Stimulated activated naive CD8-positive, alpha-beta T cell treated with anti-CD3 and anti-CD28 coated beads, Interleukin-15, amount 100 ng/mL, for 72 hours (primary cell): ENCODE measurements around the gene CFAP99.
A peak's percentile ranks its signal among the peaks of the same experiment; 100 is the strongest.
"Not testable (repeated sequence)": the region's sequence is repeated elsewhere in the genome, so short reads cannot be mapped to it uniquely, and the experiment has no call there.

ENCODE experiments used
- ATAC-seq: fragments of 150-1000 bp; cut with Tn5 transposase; 2 replicates; pipeline ENCODE4 v1.10.0; 2021; ENCODE audit warnings: mild to moderate bottlenecking, moderate library complexity
- DNase-seq, 2 donors: peaks; one replicate each; pipeline ENCODE4 v3.0.0; 2021 to 2022
- H3K27ac Mint-ChIP-seq, 2 donors: one replicate each; pipeline ENCODE4 v1.8.0; 2022; ENCODE audit warnings: mild to moderate bottlenecking in 2 of 2, mixed read lengths in 2 of 2, moderate library complexity in 2 of 2
- H3K27me3 Mint-ChIP-seq: one replicate; pipeline ENCODE4 v1.8.0; 2022; ENCODE audit warnings: mixed read lengths
- H3K4me1 Mint-ChIP-seq: one replicate; pipeline ENCODE4 v1.8.0; 2022; ENCODE audit warnings: mild to moderate bottlenecking, mixed read lengths
- H3K4me3 Mint-ChIP-seq, 2 donors: one replicate each; pipeline ENCODE4 v1.8.0; 2022; ENCODE audit warnings: mild to moderate bottlenecking in 2 of 2, mixed read lengths in 2 of 2, moderate library complexity in 1 of 2
- H3K9me3 Mint-ChIP-seq, 2 donors: one replicate each; pipeline ENCODE4 v1.8.0; 2022; ENCODE audit warnings: mixed read lengths in 2 of 2

Gene CFAP99

DNA sequence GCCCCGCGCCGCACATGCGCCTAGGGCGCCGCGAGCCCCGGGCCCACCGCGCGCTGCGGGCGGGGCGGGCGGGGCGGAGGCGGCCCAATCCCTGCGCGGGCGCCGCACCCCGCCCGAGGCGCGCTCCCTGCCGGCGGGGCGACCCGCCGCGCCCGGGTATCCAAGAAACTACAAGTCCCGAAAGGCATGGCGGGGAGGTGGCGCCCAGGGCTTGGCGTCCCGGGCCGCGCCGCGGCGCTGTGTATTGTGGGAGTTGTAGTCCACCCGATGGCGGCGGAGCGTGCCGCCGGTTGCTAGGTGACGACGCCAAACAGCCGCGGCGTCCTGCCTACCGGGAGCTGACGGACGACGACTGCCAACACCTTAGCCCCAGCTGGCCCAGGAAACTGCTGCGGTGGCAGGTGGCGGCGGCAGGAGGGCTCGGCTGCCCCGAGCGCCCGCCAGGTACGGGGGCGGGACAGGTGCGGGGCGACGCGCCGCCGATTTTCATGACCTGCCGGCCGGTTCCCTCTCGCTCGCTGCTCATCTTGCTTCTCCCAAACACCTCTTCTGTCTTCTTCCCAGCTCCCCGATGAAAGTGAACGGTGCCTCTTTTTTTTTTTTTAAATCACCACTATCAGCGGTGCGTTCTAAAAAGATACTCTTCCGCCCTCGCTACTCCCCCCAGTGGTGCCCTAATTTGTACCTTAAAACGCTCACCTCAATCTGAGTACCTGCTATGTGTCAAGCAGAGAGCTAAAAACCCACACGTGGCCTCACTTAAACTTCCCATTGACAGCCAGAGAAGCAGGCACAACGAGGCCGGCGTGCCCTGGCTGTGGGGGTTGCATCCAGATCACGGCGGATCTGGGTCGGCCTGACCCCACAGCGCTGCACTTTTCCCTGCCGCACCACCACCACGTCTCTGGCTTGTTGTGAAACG is at the start of gene CFAP99:
TSS of gene CFAP99 (plus strand) at position 306 of the 922 bp plus-strand sequence.
- Mint-ChIP-seq H3K4me3 (peak within 1 kb of the TSS; percentile 92 to 93), H3K27me3 (peaks cover 79% of the 10 kb centered on the region), H3K4me1 (peaks cover 39% of the 10 kb centered on the region), H3K27ac (peak within 1 kb of the TSS; percentile 71 to 96), H3K9me3 (no peaks in the 10 kb centered on the region)
- ATAC-seq (peak; percentile 96), DNase-seq (peak; percentile 92 to 93)

DNA sequence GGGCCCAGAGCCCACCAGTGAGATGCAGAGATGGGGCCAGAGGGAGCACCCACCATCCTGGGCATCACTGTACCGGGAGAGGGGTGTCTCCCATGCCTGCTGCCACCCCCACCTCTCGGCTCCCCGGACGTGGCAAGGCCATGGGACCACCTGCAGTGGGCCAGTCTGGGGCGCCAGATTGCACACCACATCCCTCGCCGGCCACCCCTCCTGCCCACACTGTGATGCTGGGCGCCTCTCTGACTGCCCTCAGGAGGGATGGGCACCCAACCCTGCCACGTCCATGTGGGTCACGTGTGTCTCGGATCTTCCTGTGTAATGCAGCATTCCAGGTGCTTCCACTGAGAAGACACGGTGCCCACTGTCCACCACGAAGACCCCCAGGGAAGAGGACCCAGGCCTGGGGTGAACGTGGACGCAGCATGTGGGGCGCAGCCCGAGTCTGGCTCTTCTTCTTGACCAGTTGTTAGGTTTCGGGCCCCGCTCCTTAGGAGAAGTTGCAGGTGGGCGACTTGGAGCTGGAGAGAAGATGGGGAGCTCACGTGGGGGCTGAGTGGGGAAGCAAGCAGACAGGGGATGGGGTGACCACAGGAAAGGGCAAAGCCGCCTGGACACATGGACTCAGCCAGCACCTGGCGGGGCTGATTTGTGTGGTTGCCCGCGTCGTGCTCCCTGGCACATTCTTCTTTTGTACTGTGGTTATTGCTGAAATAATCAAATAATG is 48.0 kb upstream of the CFAP99 start:
- ATAC-seq, result no peak
- no peaks in the 10 kb centered on the region for H3K27me3 Mint-ChIP-seq
- no peaks in the 10 kb centered on the region for H3K4me1 Mint-ChIP-seq
- no peak for DNase-seq
- H3K27ac Mint-ChIP-seq, result no peak overlapping the region
- H3K4me3 Mint-ChIP-seq, result no peak overlapping the region
- peaks cover 5 to 6% of the 10 kb centered on the region in 2 donors for H3K9me3 Mint-ChIP-seq

DNA sequence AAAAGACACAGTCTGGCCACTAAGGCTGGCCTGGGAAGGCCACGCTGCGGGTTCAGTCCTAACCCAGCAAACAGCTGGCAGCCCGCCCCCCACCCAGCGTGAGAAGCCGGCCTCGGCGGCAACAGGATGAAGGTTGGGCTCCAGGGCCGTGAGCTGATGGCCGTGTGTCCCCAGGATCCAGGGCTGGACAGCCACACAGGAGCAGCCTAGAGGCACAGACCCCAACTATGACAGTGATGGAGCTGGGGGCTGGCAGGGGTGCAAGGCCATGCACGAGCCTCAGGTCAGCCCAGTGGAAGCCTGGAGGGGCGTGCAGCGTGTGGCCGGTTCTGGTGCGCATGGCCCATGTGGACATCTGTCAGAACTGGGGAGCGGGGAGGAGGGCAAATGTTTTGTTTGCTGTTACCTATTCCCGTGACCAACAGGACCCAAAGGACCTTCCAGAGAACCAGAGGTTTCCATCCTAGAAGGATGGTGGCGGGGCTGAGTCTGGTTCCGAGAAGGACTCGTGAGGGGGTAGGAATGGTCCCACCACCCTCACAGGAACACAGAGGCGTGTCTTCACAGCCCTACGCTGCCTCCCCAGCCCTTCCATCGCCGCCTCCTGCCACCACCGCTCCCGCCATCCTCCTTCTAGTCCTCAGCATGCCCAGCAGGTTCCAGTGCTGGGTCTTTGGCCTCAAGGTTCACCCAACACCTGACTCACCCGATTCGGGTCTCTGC is 46.8 kb upstream of the CFAP99 start:
- Mint-ChIP-seq H3K9me3 (peaks cover 5 to 6% of the 10 kb centered on the region in 2 donors), H3K4me3 (no peak overlapping the region), H3K27ac (no peak overlapping the region)

DNA sequence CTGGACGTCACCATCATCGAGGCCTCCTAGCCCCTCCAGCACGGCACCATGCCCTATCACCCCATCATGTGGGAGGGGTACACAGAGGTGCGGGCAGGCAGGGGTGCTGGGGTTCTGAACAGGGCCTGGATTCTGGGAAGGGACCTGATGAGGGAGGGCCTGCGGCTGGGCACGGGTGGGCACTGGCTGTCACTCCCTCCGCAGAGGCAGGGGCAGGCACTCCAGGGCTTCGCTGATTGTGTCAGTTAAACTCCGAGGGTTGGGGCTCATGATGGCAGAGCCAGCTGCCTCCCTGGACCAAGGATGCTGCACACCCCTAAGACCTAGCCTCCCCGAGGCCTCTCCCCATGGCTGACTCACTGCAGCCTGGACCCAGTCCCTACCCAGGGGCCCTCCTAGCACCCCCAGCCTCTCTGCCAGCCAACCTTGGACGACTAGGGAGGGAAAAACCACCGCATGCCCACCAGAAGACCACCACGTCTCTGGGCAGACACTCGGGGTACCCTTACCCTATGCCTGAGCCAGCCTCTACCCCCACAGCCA is 46.2 kb upstream of the CFAP99 start:
- no peak overlapping the region for H3K4me3 Mint-ChIP-seq
- DNase-seq (no peak), ATAC-seq (peak; percentile 39)
- H3K27me3 Mint-ChIP-seq, result no peaks in the 10 kb centered on the region
- H3K27ac Mint-ChIP-seq, result no peak overlapping the region
- H3K4me1 Mint-ChIP-seq, result no peaks in the 10 kb centered on the region
- H3K9me3 Mint-ChIP-seq, result peaks cover 5 to 6% of the 10 kb centered on the region in 2 donors

More for the DNA sequence above, 46.8 kb upstream of the CFAP99 start:
- ATAC-seq, result no peak
- Mint-ChIP-seq H3K27me3 (no peaks in the 10 kb centered on the region), H3K4me1 (no peaks in the 10 kb centered on the region)
- DNase-seq, result no peak

DNA sequence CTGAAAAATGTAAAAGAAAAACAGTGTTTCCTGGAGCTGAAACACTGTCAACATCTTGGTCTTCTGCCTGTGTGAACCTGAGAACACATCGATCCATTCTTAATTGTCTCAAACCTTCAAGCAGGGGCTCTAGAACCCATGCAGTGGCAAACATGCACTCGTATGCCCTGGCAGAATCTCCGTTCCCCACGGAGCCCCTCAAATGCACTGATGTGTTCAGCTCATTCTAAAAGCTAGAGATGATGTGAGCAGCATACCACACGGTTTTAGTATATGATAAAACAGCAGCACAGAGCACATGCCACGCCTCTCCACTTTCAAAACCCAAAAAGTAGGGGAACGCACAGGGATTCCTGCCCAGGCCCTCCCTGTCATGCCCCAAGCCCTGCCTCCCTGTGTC is 45.2 kb upstream of the CFAP99 start:
- Mint-ChIP-seq H3K4me1 (no peaks in the 10 kb centered on the region), H3K9me3 (peaks cover 5 to 6% of the 10 kb centered on the region in 2 donors), H3K4me3 (no peak overlapping the region), H3K27me3 (no peaks in the 10 kb centered on the region), H3K27ac (no peak overlapping the region)
- ATAC-seq (no peak), DNase-seq (no peak)

DNA sequence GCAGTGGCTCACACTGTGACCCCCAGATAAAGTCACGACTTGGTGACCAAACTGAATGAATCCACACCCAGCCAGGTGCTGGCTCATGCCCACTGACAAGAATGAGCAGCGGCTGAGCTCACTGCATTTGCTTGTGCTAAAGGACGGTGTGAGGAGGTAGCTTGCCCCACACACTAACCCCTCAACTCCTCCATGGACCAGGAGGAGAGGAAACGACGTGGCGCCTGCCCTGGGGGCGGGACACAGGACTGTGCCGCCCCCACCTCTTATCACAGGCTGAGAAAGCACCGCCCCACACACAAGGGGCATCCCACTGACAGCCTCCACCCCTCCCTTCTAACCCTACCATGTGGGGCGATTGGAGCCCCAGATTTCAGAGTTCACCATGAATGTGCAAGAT is 43.3 kb upstream of the CFAP99 start:
- Mint-ChIP-seq H3K27ac (no peak overlapping the region), H3K9me3 (no peaks in the 10 kb centered on the region), H3K4me3 (no peak overlapping the region), H3K4me1 (no peaks in the 10 kb centered on the region), H3K27me3 (no peaks in the 10 kb centered on the region)
- ATAC-seq, result no peak
- no peak for DNase-seq

DNA sequence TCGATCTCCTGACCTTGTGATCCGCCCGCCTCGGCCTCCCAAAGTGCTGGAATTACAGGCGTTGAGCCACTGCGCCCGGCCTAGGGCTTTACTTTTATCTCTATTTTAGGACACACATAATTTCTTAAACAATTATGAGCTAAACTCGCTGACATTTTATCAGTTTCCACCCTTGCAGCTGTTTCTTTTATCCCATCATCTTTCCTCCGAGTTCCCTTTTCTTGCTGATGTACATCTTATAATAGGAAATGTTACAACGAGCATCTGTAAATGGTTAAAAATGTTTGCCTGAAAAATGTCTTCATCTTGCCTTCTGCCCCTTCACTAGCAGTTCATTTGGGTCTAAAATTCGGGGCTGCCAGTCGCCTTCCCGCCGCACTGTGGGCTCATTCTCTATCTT is 41.5 kb upstream of the CFAP99 start:
- DNase-seq (no peak), ATAC-seq (no peak)
- Mint-ChIP-seq H3K27me3 (no peaks in the 10 kb centered on the region), H3K4me3 (no peak overlapping the region), H3K9me3 (no peaks in the 10 kb centered on the region), H3K27ac (no peak overlapping the region), H3K4me1 (no peaks in the 10 kb centered on the region)

DNA sequence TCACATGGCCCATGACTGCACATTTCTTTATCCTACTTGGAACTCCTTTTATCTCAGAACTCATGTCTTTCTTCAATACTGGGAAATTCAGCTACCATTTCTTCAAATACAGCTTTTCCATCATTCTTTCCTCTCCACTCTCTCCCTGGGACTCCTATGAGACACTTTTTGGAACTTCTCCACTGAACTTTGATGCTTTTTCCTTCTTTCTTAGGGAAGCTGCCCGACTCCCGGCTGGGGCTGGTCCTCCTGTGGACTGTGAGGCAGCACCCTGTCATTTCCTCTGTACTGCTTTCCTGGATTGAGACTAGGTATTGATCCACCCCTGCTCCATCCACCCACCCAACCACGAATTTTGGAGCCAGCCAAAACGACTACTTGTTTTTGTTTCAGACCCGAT is 40.4 kb upstream of the CFAP99 start:
- ATAC-seq, result no peak
- Mint-ChIP-seq H3K9me3 (no peaks in the 10 kb centered on the region), H3K4me1 (peaks cover 9% of the 10 kb centered on the region), H3K27ac (no peak overlapping the region), H3K27me3 (no peaks in the 10 kb centered on the region), H3K4me3 (no peak overlapping the region)
- no peak for DNase-seq

DNA sequence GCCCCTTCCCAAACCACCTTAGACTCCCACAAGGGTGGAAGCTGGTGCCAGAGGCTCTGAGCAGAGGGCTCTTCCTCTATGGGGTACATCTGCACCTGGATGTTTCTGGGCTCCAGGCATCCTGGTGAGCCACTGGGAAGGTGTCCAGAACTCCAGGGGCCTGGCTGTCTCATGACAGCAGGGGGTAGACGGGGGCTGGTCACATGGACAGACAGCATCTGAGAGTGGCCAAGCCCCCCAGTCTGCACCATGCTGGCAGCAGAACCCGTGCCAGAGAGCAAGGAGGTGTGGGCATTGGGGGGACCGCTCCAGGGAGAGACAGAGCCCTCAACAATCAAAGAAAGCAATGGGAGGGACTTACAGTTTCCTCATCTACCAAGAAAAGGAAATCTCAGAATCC is 39.9 kb upstream of the CFAP99 start:
- Mint-ChIP-seq H3K9me3 (no peaks in the 10 kb centered on the region), H3K27me3 (no peaks in the 10 kb centered on the region), H3K4me3 (no peak overlapping the region), H3K27ac (no peak overlapping the region), H3K4me1 (peaks cover 13% of the 10 kb centered on the region)
- no peak for ATAC-seq
- DNase-seq, result no peak

DNA sequence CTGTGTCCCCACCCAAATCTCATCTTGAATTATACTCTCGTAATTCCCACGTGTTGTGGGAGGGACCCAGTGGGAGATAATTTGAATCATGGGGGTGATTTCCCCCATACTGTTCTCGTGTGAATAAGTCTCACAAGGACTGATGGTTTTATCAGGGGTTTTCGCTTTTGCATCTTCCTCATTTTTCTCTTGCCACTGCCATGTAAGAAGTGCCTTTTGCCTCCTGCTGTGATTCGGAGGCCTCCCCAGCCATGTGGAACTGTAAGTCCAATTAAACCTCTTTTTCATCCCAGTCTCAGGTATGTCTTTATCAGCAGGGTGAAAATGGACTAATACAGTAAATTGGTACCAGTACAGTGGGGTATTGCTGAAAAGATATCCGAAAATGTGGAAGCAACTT is 38.2 kb upstream of the CFAP99 start:
- not testable (repeated sequence) for H3K27me3 Mint-ChIP-seq, ATAC-seq, DNase-seq, H3K9me3 Mint-ChIP-seq, H3K27ac Mint-ChIP-seq, H3K4me3 Mint-ChIP-seq
- H3K4me1 Mint-ChIP-seq, result peaks cover 13% of the 10 kb centered on the region

DNA sequence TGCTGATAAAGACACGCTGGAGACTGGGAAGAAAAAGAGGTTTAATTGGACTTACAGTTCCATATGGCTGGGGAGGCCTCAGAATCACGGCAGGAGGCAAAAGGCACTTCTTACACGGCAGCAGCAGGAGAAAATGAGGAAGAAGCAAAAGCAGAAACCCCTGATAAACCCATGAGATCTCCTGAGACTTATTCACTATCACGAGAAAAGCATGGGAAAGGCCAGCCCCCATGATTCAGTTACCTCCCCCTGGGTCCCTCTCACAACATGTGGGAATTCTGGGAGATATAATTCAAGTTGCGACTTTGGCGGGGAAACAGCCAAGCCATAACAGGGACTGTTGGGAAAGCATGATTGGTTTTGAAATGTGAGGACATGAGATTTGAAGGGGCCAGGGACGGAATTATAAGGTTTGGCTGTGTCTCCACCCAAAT is 36.0 kb upstream of the CFAP99 start:
- not testable (repeated sequence) for DNase-seq, H3K9me3 Mint-ChIP-seq, H3K27me3 Mint-ChIP-seq, H3K27ac Mint-ChIP-seq, ATAC-seq, H3K4me3 Mint-ChIP-seq
- peaks cover 13% of the 10 kb centered on the region for H3K4me1 Mint-ChIP-seq

DNA sequence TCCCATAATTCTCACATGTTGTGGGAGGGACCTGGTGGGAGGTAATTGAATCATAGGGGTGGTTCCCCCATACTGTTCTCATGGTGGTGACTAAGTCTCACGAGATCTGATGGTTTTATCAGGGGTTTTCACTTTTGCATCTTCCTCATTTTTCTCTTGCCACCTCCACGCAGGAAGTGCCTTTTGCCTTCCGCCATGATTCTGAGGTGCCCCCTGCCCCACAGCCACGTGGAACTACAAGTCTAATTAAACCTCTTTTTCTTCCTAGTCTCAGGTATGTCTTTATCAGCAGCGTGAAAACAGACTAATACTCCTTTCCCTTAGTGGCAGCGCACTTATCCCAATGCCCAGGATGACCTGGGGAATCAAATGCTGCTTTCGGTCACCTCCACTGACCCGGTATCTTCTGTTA is 35.5 kb upstream of the CFAP99 start:
- ATAC-seq, H3K9me3 Mint-ChIP-seq, H3K27ac Mint-ChIP-seq, H3K27me3 Mint-ChIP-seq, DNase-seq, H3K4me3 Mint-ChIP-seq: not testable (repeated sequence)
- peaks cover 13% of the 10 kb centered on the region for H3K4me1 Mint-ChIP-seq

DNA sequence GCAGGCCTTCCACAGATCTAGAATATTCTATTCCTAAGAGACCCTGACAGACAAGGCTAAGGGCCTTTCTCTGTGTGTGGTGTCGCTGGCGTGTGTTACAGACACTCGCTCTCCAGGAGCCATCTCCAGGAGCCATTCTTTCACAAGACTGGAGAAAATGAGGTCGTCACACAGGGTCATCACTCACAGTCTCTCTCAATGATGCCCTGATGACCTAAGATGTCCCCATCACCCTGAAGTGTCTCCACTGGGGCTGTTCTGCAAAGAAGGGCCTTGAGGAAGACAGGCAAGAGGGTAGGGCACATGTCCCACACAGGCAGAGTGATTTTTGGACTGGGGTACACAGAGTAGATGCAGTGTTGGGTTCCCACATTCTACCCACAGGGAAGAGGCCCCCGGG is 35.0 kb upstream of the CFAP99 start:
- H3K9me3 Mint-ChIP-seq, result no peaks in the 10 kb centered on the region
- H3K27ac Mint-ChIP-seq, result no peak overlapping the region
- H3K4me1 Mint-ChIP-seq, result peaks cover 17% of the 10 kb centered on the region
- no peak for ATAC-seq
- H3K27me3 Mint-ChIP-seq, result no peaks in the 10 kb centered on the region
- DNase-seq, result no peak
- no peak overlapping the region for H3K4me3 Mint-ChIP-seq

DNA sequence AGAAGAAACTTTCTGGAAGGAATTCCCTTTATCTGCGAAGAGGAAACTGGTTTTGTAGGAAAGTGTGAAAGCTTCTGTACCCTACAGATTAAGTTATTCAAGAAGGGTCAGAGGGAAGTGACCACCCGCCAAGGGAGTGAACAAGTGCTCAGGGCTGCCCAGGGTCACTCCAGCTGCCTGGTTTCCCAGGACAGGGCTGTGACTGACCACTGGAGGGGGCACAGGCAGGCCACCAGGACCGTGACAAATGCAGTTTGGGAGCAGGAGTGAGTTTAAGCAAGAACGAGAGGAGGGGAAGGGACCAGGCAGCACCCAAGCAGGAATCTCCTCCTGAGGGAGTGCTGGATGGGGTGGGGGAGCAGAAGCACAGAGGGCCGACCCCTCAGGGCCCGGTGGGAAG is 34.5 kb upstream of the CFAP99 start:
- Mint-ChIP-seq H3K4me1 (peaks cover 22% of the 10 kb centered on the region), H3K27me3 (no peaks in the 10 kb centered on the region), H3K9me3 (no peaks in the 10 kb centered on the region), H3K27ac (no peak overlapping the region), H3K4me3 (no peak overlapping the region)
- no peak for DNase-seq
- no peak for ATAC-seq

DNA sequence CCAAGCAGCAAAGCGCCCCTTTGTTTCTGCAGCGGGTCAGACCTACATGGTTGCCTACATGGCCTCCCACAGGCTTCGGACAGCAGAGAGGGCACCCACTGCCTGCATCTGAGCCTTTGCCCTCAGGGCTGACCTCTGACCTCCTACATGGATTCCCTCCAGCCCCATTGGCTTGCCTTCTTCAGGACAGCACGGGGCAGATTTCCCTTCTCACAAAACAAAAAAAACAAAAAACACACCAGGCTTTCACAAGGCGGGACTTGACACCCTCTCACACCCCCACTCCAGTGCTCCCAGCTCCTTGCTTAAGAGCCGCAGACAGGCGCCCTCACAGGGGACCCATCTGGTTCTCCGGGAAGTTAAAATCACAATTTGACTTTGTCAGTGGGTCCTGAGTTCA is 33.2 kb upstream of the CFAP99 start:
- Mint-ChIP-seq H3K4me3 (no peak overlapping the region), H3K9me3 (no peaks in the 10 kb centered on the region), H3K4me1 (peaks cover 22% of the 10 kb centered on the region), H3K27ac (no peak overlapping the region), H3K27me3 (peaks cover 8% of the 10 kb centered on the region)
- DNase-seq (no peak), ATAC-seq (no peak)
